ENCODE results near the gene TMEM176A.

DNA sequence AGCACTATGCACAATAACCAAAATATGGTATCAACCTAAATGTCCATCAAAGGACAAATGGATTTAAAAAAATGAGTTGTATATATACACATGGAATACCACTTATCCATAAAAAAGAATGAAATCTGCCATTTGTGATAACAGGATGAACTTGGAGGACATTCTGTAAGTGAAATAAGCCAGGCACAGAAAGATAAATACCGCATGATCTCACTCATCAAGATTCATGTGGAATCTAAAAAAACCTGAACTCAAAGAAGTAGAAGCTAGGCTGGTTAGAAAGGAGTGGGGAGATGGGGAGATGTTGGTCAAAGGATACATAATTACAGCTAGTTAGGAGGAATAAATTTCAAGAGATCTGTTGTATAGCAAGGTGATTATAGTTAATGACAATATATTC is 34.5 kb downstream of the TMEM176A start:
- TF ChIP-seq POLR2A (IDR thresholded peaks at IDR 0.05) (no peak), POLR2AphosphoS5 (IDR thresholded peaks at IDR 0.05) (no peak)
- TF ChIP-seq, protein P1, sequence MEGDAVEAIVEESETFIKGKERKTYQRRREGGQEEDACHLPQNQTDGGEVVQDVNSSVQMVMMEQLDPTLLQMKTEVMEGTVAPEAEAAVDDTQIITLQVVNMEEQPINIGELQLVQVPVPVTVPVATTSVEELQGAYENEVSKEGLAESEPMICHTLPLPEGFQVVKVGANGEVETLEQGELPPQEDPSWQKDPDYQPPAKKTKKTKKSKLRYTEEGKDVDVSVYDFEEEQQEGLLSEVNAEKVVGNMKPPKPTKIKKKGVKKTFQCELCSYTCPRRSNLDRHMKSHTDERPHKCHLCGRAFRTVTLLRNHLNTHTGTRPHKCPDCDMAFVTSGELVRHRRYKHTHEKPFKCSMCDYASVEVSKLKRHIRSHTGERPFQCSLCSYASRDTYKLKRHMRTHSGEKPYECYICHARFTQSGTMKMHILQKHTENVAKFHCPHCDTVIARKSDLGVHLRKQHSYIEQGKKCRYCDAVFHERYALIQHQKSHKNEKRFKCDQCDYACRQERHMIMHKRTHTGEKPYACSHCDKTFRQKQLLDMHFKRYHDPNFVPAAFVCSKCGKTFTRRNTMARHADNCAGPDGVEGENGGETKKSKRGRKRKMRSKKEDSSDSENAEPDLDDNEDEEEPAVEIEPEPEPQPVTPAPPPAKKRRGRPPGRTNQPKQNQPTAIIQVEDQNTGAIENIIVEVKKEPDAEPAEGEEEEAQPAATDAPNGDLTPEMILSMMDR (IDR thresholded peaks at IDR 0.05 in 8 of 11, conservative IDR thresholded peaks at IDR 0.05 in 3 of 11) = no peak
